ENCODE measurements around the gene NCDN.
A peak's percentile ranks its signal among the peaks of the same experiment; 100 is the strongest.
"Not testable (repeated sequence)": the region's sequence is repeated elsewhere in the genome, so short reads cannot be mapped to it uniquely, and the experiment has no call there.

NCDN gene

DNA sequence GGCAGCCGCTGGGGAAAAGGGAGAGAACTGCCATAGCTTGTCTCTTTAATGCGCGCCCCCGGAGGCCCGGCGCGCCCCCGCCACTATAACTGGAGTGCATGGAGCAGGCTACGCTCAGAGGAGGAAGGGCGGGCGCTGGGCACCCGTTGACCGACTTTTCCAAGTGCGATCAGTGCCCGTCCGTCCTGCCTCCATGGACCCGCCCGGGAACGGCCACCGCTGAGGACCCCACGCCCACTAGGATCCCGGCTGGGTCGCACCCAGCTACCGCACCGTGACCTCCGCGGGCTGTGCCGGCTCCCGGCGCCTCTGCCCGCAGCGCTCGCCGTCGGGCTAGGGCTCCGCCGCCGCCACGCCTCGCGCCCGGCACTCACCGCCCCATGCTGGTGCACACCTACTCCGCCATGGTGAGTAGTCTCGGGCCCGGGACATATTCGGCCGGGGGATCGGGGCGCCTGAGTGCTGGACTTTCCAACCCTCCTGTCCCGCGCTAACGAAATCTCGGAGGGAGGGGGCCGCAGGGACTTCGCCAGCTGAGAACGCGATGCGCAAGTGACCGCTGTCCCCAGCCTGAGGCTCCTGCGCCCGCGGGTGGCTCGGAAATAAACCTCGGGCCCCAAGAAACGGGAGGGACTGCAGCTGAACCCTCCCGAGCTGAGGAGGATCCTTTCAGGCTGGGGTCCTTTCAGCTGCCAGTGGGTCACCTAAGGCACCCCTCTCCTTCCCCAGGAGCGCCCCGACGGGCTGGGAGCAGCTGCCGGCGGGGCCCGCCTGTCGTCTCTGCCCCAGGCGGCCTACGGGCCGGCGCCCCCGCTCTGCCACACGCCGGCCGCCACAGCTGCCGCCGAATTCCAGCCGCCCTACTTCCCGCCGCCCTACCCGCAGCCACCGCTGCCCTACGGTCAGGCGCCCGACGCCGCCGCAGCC lies 15.9 kb downstream of the NCDN start, which contains the start of gene TFAP2E:
Gene TFAP2E (plus strand): TSS at position 117 of the 927 bp plus-strand sequence. CDS start 264 bp downstream, at position 381.
- no peak for TF ChIP-seq ZFX (IDR thresholded peaks at IDR 0.05)
- TF ChIP-seq, protein P1, sequence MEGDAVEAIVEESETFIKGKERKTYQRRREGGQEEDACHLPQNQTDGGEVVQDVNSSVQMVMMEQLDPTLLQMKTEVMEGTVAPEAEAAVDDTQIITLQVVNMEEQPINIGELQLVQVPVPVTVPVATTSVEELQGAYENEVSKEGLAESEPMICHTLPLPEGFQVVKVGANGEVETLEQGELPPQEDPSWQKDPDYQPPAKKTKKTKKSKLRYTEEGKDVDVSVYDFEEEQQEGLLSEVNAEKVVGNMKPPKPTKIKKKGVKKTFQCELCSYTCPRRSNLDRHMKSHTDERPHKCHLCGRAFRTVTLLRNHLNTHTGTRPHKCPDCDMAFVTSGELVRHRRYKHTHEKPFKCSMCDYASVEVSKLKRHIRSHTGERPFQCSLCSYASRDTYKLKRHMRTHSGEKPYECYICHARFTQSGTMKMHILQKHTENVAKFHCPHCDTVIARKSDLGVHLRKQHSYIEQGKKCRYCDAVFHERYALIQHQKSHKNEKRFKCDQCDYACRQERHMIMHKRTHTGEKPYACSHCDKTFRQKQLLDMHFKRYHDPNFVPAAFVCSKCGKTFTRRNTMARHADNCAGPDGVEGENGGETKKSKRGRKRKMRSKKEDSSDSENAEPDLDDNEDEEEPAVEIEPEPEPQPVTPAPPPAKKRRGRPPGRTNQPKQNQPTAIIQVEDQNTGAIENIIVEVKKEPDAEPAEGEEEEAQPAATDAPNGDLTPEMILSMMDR (conservative IDR thresholded peaks at IDR 0.05): no peak
- H3K27ac ChIP-seq: no peak within 1 kb of the TSS; the same call in 1 of the 2 replicates

DNA sequence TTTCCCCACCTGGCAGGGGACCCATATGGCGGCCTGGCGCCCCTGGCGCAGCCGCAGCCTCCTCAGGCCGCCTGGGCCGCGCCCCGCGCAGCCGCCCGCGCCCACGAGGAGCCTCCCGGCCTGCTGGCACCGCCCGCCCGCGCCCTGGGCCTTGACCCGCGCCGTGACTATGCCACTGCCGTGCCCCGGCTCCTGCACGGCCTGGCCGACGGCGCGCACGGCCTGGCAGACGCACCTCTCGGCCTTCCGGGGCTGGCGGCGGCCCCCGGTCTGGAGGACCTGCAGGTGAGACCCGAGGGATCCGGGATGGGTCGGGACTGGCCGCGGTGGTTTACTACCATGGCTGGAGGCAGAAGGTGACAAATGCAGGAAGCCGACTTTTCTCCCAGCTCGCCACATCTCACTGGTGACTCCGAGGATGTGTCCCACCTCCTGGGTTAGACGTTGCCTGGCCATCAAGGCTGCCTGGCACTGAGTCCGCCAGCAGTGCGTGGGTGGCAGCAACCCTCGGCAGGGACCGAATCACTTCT lies 16.6 kb downstream of the NCDN start:
- H3K27ac ChIP-seq: peak overlapping the region; percentile 68
- TF ChIP-seq ZFX (IDR thresholded peaks at IDR 0.05): no peak
- TF ChIP-seq, protein P1 (conservative IDR thresholded peaks at IDR 0.05): no peak

DNA sequence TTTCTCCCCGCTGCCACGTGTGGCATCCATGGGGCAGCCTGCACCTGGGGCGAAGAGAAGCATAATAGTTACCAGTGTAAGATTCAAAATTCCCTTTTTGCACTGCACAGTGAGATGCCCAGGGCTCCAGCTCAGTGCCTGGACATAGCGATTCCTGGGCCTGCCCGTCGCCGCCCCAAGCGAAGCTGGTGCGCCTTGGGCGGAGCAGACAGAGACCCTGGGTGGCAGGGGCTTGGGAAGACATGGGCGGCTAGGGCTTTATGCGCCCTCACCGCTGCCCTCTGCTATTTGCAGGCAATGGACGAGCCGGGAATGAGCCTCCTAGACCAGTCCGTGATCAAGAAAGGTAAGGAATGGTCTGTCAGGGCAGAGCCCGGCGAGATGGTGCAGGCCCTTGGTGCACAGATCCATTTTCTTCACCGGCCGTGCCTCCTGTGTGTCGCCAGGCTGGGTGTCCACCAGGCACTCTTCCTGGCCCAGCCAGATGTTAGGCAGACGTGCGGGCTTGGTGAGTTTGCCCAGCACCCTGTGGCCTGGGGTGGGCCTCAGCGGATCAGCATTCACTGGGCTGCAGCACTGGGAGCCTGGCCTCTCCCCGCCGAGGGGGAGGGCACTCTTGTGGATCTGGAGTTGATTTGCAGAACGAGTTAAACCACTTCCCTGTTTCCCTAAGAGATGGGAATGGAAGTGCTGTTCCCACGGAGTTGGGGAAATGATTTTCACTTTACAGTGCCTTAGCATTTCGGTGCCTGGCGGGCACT lies 17.2 kb downstream of the NCDN start:
- peak overlapping the region; percentile 68 for H3K27ac ChIP-seq
- peak; percentile 35; the same call in 1 of the 2 replicates for TF ChIP-seq ZFX (IDR thresholded peaks at IDR 0.05)
- TF ChIP-seq, protein P1 (conservative IDR thresholded peaks at IDR 0.05): no peak

DNA sequence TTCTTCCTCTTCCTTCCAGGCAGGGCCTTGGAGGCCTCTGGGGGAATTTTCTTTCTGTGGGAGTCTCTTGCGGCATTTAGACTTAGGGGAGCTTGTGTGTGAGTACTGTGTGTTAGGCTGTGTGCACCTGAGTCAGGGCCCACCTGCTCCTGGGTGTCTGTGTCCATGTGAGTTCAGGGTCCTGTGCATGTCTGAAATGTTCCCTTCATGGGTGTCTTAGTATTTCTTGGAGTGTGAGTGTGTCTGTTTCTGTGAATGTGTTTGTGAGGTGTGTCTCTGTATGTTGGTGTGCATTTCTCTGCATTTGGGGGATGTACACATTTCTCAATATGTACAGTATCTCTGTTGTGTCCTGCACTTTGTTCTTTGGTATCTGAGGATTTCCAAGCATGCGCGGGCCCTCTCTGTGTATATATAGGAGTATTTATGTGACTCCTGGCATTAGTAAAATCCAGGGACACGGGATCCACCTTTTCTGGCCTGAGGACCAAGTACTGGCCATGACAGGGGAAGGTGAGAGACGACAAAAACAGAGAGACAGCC lies 17.9 kb downstream of the NCDN start:
- H3K27ac ChIP-seq: peak overlapping the region; percentile 68
- no peak for TF ChIP-seq ZFX (IDR thresholded peaks at IDR 0.05)
- TF ChIP-seq, protein P1 (conservative IDR thresholded peaks at IDR 0.05): no peak

GRCh38 chr1:35576061-35576765 lies 18.6 kb downstream of the NCDN start:
- TF ChIP-seq, protein P1 (conservative IDR thresholded peaks at IDR 0.05): no peak
- no peak for TF ChIP-seq ZFX (IDR thresholded peaks at IDR 0.05)
- peak overlapping the region; percentile 68; the same call in 1 of the 2 replicates for H3K27ac ChIP-seq

GRCh38 chr1:35576766-35577070 lies 19.1 kb downstream of the NCDN start:
- H3K27ac ChIP-seq: not testable (repeated sequence)

Data from C4-2B (cell line).